Measurements from ENCODE around the gene TUBA8.

GRCh38 chr22:18062421-18062820 lies 48.2 kb upstream of the TUBA8 start:
- TF ChIP-seq EZH2 (IDR thresholded peaks at IDR 0.05; ENCODE audit: low read length, missing control alignments) = no peak
- no peak for TF ChIP-seq CTCF (conservative IDR thresholded peaks at IDR 0.05 in 1 of 2, IDR thresholded peaks at IDR 0.05 in 1 of 2; ENCODE audit: low read depth in 1 of 2, low read length in 2 of 2)

All from fibroblast of lung (primary cell).